ACC112 (cell line): ENCODE measurements around the gene UNC45B.
"Not testable (repeated sequence)": the region's sequence is repeated elsewhere in the genome, so short reads cannot be mapped to it uniquely, and the experiment has no call there.

ENCODE experiments used
- H2AFZ ChIP-seq: fragments of 200-600 bp; sonication (generic); one replicate; pipeline ENCODE4 v1.6.0; 2017; ENCODE audit warnings: antibody characterized with exemption, low read length; ENCODE audit not compliant: unreplicated experiment
- H3K27ac ChIP-seq: fragments of 200-600 bp; sonication (generic); 2 replicates; pipeline ENCODE4 v1.5.1; 2014; ENCODE audit warnings: low read depth, mild to moderate bottlenecking, antibody characterized with exemption, low read length, moderate library complexity
- H3K27me3 ChIP-seq: fragments of 200-600 bp; sonication (generic); 2 replicates; pipeline ENCODE4 v1.6.1; 2014; ENCODE audit warnings: mild to moderate bottlenecking, antibody characterized with exemption, low read length, moderate library complexity, mixed read lengths; ENCODE audit not compliant: insufficient read depth
- H3K36me3 ChIP-seq: fragments of 200-600 bp; sonication (generic); 2 replicates; pipeline ENCODE4 v1.6.1; 2016; ENCODE audit warnings: mild to moderate bottlenecking, antibody characterized with exemption, low read length, moderate library complexity, mixed read lengths; ENCODE audit not compliant: insufficient read depth
- H3K4me1 ChIP-seq: fragments of 200-600 bp; sonication (generic); one replicate; pipeline ENCODE4 v1.6.1; 2016; ENCODE audit warnings: low read length, mixed read lengths; ENCODE audit not compliant: insufficient read depth, unreplicated experiment, control insufficient read depth
- H3K4me3 ChIP-seq: fragments of 200-600 bp; sonication (generic); 2 replicates; pipeline ENCODE4 v1.5.1; 2014; ENCODE audit warnings: mild to moderate bottlenecking, low read depth, low read length
- H3K79me2 ChIP-seq: fragments of 200-600 bp; sonication (generic); one replicate; pipeline ENCODE4 v1.6.0; 2016; ENCODE audit warnings: low read length; ENCODE audit not compliant: control insufficient read depth, unreplicated experiment, insufficient read depth

Gene UNC45B

GRCh38 chr17:35147375-35147905 is at the start of gene UNC45B:
Gene UNC45B, plus strand, starts transcription at chr17:35147817. Its CDS starts 447 bp downstream, at chr17:35148264.
- Histone ChIP-seq H3K36me3 (no peaks in the 10 kb centered on the region), H3K4me1 (no peaks in the 10 kb centered on the region), H3K4me3 (no peak within 1 kb of the TSS), H3K27ac (no peak within 1 kb of the TSS), H2AFZ (no peak within 1 kb of the TSS), H3K79me2 (no peaks in the 10 kb centered on the region), H3K27me3 (peaks cover 9% of the 10 kb centered on the region; the same call in 1 of the 2 replicates)

GRCh38 chr17:35099908-35100307 is 47.7 kb upstream of the UNC45B start:
- H3K27me3 ChIP-seq: no peaks in the 10 kb centered on the region
- H3K27ac ChIP-seq: no peak overlapping the region
- H3K4me1 ChIP-seq: peaks cover under 1% of the 10 kb centered on the region
- H3K79me2 ChIP-seq: no peaks in the 10 kb centered on the region
- H3K4me3 ChIP-seq: no peak overlapping the region
- H2AFZ ChIP-seq: no peak overlapping the region
- peaks cover 3% of the 10 kb centered on the region; the same call in 1 of the 2 replicates for H3K36me3 ChIP-seq

GRCh38 chr17:35101036-35101435 is 46.6 kb upstream of the UNC45B start:
- Histone ChIP-seq H3K79me2 (no peaks in the 10 kb centered on the region), H2AFZ (no peak overlapping the region), H3K36me3 (peaks cover 6% of the 10 kb centered on the region), H3K27ac (no peak overlapping the region), H3K4me3 (no peak overlapping the region), H3K27me3 (no peaks in the 10 kb centered on the region), H3K4me1 (no peaks in the 10 kb centered on the region)

- no peak overlapping the region for H3K4me3 ChIP-seq
- H3K27ac ChIP-seq: no peak overlapping the region
- peaks cover 8% of the 10 kb centered on the region for H3K36me3 ChIP-seq
- H3K79me2 ChIP-seq: no peaks in the 10 kb centered on the region
- H3K4me1 ChIP-seq: no peaks in the 10 kb centered on the region
- no peak overlapping the region for H2AFZ ChIP-seq
- no peaks in the 10 kb centered on the region for H3K27me3 ChIP-seq
Measured at GRCh38 chr17:35101725-35102124, 45.9 kb upstream of the UNC45B start.

- no peak overlapping the region for H2AFZ ChIP-seq
- peaks cover 8% of the 10 kb centered on the region for H3K36me3 ChIP-seq
- no peak overlapping the region for H3K4me3 ChIP-seq
- H3K27ac ChIP-seq: no peak overlapping the region
- H3K4me1 ChIP-seq: no peaks in the 10 kb centered on the region
- no peaks in the 10 kb centered on the region for H3K79me2 ChIP-seq
- H3K27me3 ChIP-seq: no peaks in the 10 kb centered on the region
Measured at GRCh38 chr17:35103271-35103670, 44.3 kb upstream of the UNC45B start.

- Histone ChIP-seq H2AFZ (no peak overlapping the region), H3K4me3 (no peak overlapping the region), H3K4me1 (no peaks in the 10 kb centered on the region), H3K27ac (no peak overlapping the region), H3K79me2 (no peaks in the 10 kb centered on the region), H3K27me3 (no peaks in the 10 kb centered on the region), H3K36me3 (peaks cover 4% of the 10 kb centered on the region; the same call in 1 of the 2 replicates)
Measured at GRCh38 chr17:35104844-35105450, 42.7 kb upstream of the UNC45B start.

GRCh38 chr17:35110791-35111190 is 36.8 kb upstream of the UNC45B start:
- H3K4me3 ChIP-seq: not testable (repeated sequence)

GRCh38 chr17:35116845-35117244 is 30.8 kb upstream of the UNC45B start:
- Histone ChIP-seq H3K79me2 (peaks cover 21% of the 10 kb centered on the region), H3K27me3 (no peaks in the 10 kb centered on the region), H3K4me1 (peaks cover 11% of the 10 kb centered on the region), H2AFZ (no peak overlapping the region), H3K27ac (no peak overlapping the region), H3K4me3 (no peak overlapping the region), H3K36me3 (peaks cover 13% of the 10 kb centered on the region; the same call in 1 of the 2 replicates)

More at GRCh38 chr17:35110791-35111190, 36.8 kb upstream of the UNC45B start:
- peaks cover 12% of the 10 kb centered on the region; the same call in 1 of the 2 replicates for H3K36me3 ChIP-seq
- H3K79me2 ChIP-seq: peaks cover 12% of the 10 kb centered on the region
- H2AFZ ChIP-seq, H3K27ac ChIP-seq, H3K4me1 ChIP-seq, H3K27me3 ChIP-seq: not testable (repeated sequence)

GRCh38 chr17:35117984-35118383 is 29.6 kb upstream of the UNC45B start:
- no peak overlapping the region for H2AFZ ChIP-seq
- H3K79me2 ChIP-seq: peaks cover 20% of the 10 kb centered on the region
- H3K27me3 ChIP-seq: no peaks in the 10 kb centered on the region
- H3K36me3 ChIP-seq: peaks cover 13% of the 10 kb centered on the region; the same call in 1 of the 2 replicates
- H3K27ac ChIP-seq: no peak overlapping the region
- peak overlapping the region; percentile 91 for H3K4me3 ChIP-seq
- H3K4me1 ChIP-seq: peaks cover 11% of the 10 kb centered on the region

- peaks cover 16% of the 10 kb centered on the region for H3K79me2 ChIP-seq
- H3K36me3 ChIP-seq: peaks cover 13% of the 10 kb centered on the region; the same call in 1 of the 2 replicates
- peak within 1 kb of the TSS; percentile 97 for H2AFZ ChIP-seq
- H3K4me3 ChIP-seq: peak within 1 kb of the TSS; percentile 91
- H3K4me1 ChIP-seq: peaks cover 11% of the 10 kb centered on the region
- no peak within 1 kb of the TSS; the same call in 1 of the 2 replicates for H3K27ac ChIP-seq
- no peaks in the 10 kb centered on the region for H3K27me3 ChIP-seq
Measured at GRCh38 chr17:35119370-35120165, 28.0 kb upstream of the UNC45B start, which contains the start of gene RAD51D. Gene RAD51D, minus strand, starts transcription at chr17:35119860. Its CDS starts 247 bp downstream, at chr17:35119613.
